Stimulated activated CD4-positive, alpha-beta T cell treated with anti-CD3 and anti-CD28 coated beads, Interleukin-2, amount 100 ng/mL, for 24 hours (primary cell): ENCODE results near the gene DSCAML1.
"Not testable (repeated sequence)": the region's sequence is repeated elsewhere in the genome, so short reads cannot be mapped to it uniquely, and the experiment has no call there.

Experiments
- DNase-seq, 2 donors: peaks; one replicate each; pipeline ENCODE4 v3.0.0-alpha.2; 2020

The DSCAML1 gene

GRCh38 chr11:117819096-117820040, 22.4 kb upstream of the DSCAML1 start:
- DNase-seq = no peak

DNA sequence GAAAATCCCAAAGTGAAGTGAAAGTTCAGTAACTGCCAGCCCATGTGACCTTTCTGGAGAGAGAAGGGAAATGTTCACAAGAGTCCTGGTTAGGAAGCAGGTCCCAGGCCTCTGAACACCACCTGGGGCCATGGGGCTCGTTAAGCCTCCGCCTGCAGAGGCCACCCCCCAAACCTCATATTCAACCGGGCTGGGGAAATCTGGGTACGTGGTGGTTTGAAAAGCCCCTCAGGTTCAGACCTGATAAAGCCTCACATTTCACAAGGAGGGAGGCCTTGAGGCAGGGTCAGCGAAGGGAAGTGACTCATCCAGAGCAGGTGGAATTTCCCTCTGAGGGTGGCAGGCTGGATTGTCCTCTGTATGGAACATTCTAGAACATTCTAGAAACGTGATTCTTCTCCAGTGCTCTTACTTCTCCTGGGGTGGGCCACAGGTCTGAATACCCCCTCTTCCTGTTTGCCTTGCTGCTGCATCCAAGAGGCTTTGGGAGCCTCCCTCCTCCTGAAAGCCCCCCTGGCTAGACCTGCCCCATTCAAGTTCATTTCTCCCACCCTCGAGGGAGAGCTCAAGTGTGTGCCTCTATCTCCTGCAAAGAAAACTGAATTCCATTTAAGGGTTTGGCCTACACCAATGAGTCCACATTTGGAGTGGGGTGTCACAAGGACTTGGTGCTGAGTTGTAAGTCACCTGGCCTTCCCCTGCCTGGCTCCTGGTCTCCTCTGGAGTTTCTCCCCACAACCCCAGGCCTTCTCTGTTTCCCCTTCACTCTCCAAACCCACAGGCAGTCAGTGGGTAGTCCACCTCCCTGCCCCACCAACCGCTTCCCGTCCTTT, 21.2 kb upstream of the DSCAML1 start:
- DNase-seq = peak; percentile 50 to 53

DNA sequence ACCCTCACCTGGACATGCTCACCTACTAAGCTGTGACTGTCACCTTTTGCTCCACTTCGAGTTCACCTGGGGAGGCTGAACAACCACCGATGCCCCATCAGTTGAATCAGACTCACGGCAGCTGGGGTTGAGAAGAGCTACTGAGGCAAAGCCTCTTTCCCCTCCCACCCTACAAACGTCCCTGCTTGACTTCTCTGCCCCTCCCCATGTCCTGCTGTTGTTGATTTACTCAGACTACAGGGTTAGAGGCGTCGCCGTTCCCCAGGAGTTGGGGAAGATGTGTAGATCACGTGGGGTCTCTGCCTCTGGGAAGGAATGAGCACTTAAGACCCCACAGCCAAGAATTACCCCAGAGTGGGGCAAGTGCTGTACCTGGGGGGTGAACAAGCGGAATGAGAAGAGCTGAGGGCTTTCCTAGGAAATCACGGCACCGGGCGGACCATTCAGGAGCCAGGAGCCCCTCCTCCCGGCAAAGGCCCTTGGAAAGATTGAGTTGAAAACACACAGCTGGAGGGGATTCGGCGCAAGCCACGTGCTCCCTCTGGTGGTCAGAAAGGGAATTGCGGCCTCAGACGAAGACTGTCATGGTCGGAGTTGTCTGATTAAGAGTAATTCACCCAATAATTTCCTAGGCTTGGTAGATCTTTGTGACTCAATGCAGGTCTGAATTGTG, 20.5 kb upstream of the DSCAML1 start:
- DNase-seq = peak; percentile 92 to 95

DNA sequence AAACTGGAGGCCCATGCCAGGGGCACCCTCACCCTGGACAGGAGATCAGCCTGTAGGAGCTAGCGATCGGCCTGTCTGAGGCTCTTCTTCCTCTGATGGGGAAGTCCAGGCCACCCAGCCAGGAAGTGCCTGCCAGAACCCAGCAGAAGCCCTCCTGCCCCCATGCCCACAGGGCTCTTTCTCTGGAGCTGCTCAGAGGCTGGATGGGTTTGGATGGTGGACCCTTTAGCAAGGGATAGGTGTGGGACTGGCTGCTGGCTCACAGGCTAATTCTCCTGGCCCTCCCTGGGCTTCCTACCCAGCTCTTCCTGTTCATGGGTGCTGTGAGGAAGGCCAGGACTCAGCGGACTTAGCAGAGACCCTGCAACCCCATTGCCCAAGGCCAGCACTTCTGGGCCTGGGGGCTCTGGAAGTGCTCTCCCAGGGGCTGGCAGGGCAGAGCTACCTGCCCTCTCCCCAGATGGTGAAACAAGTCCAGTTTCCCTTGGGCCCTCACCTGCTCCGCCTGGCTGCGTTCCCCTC, 19.9 kb upstream of the DSCAML1 start:
- DNase-seq = no peak

DNA sequence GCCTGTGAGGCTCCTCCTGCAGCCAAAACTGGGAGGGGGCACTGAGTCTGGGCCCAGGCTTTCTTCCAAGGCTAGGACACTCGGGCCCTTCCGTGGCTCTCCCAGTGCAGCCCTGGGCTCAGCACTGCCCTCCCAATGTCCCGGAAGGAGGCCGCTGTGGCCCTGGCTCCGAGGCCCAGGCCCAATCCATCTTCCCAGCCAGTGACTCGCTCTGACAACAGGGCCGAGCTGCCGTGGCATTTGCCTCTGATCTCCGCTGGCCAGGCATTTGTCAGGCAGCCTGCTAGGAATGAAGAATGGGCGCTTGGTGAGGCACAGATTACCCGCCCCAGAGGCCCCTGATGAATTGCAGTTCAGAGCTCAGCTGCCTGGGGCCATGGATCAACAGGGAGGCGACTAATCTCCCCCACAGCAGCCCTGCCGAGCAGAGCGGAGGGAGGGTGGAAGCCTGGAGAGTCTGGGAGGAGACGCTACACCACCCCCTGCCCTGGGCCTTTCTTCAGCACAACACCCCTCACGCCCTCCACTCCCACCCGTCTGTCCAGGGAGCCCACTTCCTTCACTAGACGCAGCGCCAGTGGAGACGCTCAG, 19.2 kb upstream of the DSCAML1 start:
- no peak for DNase-seq

DNA sequence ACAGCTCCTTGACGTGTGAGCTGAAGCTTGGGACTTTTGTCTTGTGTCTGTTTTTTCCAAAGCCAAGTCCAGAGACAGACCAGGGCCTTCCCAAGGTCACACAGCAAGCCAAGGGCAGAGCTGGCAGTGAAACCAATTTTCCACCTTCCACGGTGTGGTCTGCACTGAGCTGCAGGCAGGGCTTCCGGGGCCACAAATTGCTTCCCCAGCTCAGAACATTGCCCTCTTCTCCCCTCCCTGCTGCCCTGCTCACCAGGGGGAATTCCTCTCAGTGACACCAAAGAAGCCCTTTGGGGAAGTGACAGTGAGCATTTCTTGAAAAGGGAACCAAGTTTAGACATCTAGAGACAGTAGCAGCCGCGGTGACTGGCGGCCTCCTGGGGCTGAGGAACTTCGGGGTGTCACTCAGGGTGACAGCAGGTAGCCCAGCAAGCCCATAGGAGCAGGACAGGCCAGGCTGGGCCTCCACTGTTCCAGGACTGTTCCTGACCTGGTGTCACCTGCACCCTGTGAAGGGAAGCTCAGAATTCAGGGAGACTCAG, 18.3 kb upstream of the DSCAML1 start:
- peak; percentile 61 to 63 for DNase-seq

- DNase-seq = peak; percentile 73 to 81
Measured at GRCh38 chr11:117814766-117815261, 17.8 kb upstream of the DSCAML1 start.

- no peak for DNase-seq
Measured at GRCh38 chr11:117814204-117814765, 17.3 kb upstream of the DSCAML1 start.

GRCh38 chr11:117810056-117810451, 13.0 kb upstream of the DSCAML1 start:
- not testable (repeated sequence) for DNase-seq

GRCh38 chr11:117809236-117810055, 12.4 kb upstream of the DSCAML1 start:
- DNase-seq = peak; percentile 49 to 61

- DNase-seq = no peak
Measured at GRCh38 chr11:117808784-117809183, 11.8 kb upstream of the DSCAML1 start.

GRCh38 chr11:117807482-117808327, 10.7 kb upstream of the DSCAML1 start:
- DNase-seq = peak; percentile 87 to 88

GRCh38 chr11:117806846-117807245, 9.8 kb upstream of the DSCAML1 start:
- no peak for DNase-seq

DNA sequence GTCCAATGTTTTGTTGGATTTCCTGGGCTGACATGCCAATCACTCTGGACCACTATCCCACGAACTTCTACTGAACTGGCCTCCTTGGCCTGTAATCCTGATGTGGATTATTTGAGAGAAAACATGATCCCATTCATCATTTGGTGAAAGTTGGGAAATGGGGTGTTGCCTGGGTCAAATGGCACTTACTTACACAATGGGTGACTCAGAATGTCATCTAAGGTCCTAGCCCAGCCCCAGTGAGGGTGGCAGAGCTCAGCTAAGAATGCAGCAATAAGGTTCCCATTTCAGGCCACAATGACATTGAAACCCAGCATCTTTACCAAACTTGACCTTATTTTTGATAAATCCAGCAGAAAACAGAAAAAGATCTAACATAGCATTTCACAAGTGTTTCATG, 8.0 kb upstream of the DSCAML1 start:
- no peak for DNase-seq

GRCh38 chr11:117803896-117804295, 6.9 kb upstream of the DSCAML1 start:
- DNase-seq = no peak

DNA sequence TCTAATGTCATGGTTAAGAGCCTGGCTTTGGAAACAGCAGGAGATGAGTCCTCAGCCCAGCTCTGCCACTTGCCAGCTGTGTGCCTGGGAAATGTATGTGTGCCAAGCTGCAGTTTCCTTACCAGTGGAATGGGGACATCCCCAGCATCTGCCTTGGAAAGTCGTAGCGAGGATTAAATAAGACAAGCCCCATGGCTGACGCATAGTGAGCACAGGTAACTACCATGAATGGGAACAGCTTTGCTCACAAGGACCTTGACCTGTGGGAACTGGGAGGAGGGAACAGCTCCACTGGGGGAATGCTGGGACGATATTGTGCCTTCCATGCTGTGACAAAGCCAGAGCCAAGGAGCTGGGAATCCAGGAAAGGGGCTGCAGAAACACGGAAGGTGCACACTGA, 2.6 kb upstream of the DSCAML1 start:
- DNase-seq = no peak

DNA sequence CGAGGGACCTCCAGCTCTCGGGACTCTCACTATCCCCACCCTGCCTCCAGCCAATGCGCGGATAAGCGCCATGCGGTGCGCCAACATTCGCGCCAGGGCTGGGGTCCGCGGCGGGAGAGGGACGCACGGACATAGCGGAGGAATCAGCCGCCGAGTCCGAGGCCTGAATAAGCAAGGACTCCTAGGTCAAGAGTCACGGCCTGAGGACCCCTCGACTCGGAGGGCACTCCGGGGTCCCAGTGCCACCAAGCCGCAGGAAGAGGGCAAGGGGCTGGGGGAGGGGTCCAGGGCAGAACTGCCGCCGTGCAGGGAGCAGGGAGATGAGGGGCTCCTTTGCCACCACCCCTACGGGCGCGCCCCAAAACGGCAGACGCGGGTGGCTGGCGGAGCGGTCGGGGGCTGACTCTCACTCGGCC, 552 bp downstream of the DSCAML1 start:
- DNase-seq = no peak

DNA sequence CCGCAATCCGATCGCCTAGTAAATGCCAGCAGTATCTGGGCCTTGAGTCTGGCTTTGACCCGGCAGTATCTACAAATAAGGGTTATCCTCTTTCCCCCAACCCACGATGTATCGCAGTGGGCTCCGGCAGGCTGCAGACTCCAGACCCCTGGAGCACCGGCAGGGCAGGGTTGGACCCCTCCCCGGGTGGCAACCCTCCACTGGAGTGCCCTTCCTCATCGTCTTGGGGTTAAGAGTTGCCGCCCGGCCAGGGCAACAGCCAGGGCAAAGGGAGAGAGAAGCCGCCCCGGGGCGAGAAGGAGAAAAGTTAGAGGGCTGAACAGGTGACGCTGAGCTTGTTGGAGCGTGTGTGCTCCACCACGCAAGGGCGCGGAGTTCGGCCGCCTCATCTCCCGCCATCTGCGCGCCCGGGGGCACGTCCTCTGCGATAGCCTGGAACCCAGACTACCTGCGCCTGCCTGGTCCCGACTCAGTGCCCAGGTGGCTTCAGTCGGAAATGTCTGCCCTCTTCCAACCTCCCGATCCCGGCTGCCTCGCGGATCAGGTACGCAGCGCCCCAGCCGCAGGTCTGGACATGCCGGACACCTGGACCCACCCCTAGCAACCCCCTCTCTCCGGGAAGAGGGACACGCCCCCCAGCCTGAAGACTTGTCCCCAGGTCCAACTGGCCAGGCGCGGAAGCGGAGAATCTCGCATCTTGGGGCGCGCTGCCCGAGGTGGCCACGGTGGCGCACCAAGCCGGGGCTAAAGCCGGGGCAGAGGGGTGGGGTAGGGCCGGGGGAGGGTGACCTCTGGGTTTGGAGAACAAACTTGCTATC, 1.2 kb downstream of the DSCAML1 start:
- peak in 1 of 2 donors; percentile 10 for DNase-seq
